ENCODE results near the gene PIGL. TPM values are rescaled to one million over a fixed set of nuclear protein-coding genes. Genes with fewer than 3 reads are reported as not detected.
A peak's percentile ranks its signal among the peaks of the same experiment; 100 is the strongest.

The PIGL gene
- total and polyA plus RNA-seq, 7 donors = 3.0 to 42.4 (median 24.2) TPM

- 93 to 96% methylated on average over 3 of the region's 3 CpGs for whole genome bisulfite sequencing, 2 donors
- Histone ChIP-seq H3K4me3 (no peak overlapping the region), H3K4me1 (peaks cover 0 to 12% (median 4%) of the 10 kb centered on the region in 4 donors), H3K27ac (no peak overlapping the region), H3K27me3 (no peaks in the 10 kb centered on the region), H3K36me3 (peaks cover 0 to 40% (median 1%) of the 10 kb centered on the region in 4 donors), H3K9me3 (no peaks in the 10 kb centered on the region)
- no peak for DNase-seq
- no peak for TF ChIP-seq CTCF (IDR thresholded peaks at IDR 0.05)
- TF ChIP-seq POLR2AphosphoS5 (IDR thresholded peaks at IDR 0.05) = no peak
- TF ChIP-seq POLR2A (IDR thresholded peaks at IDR 0.05) = no peak
- no peak for TF ChIP-seq EP300 (IDR thresholded peaks at IDR 0.05)
- intact Hi-C loops (cut with DNase I) = no loop called here
Observed at GRCh38 chr17:16327018-16327417, 110.0 kb downstream of the PIGL start.

GRCh38 chr17:16328997-16329396 is 112.0 kb downstream of the PIGL start:
- intact Hi-C loops (cut with DNase I) = no loop called here
- Histone ChIP-seq H3K4me1 (peaks cover 0 to 12% (median 4%) of the 10 kb centered on the region in 4 donors), H3K27ac (no peak overlapping the region), H3K36me3 (peaks cover 0 to 28% (median 1%) of the 10 kb centered on the region in 4 donors), H3K4me3 (no peak overlapping the region), H3K27me3 (no peaks in the 10 kb centered on the region), H3K9me3 (no peaks in the 10 kb centered on the region)
- TF ChIP-seq CTCF (IDR thresholded peaks at IDR 0.05) = no peak
- no peak for TF ChIP-seq EP300 (IDR thresholded peaks at IDR 0.05)
- TF ChIP-seq POLR2A (IDR thresholded peaks at IDR 0.05) = no peak
- no peak for TF ChIP-seq POLR2AphosphoS5 (IDR thresholded peaks at IDR 0.05)
- DNase-seq = no peak
- WGBS, 2 donors = 7 to 36% methylated on average over 1 of the region's 1 CpG

- 18 to 54% methylated on average over 11 of the region's 11 CpGs for WGBS, 2 donors
- Histone ChIP-seq H3K4me3 (peak overlapping the region in 1 of 4 donors; percentile 7), H3K27ac (no peak overlapping the region), H3K4me1 (peaks cover 0 to 12% (median 4%) of the 10 kb centered on the region in 4 donors), H3K9me3 (no peaks in the 10 kb centered on the region), H3K36me3 (peaks cover 0 to 24% (median 1%) of the 10 kb centered on the region in 4 donors), H3K27me3 (no peaks in the 10 kb centered on the region)
- intact Hi-C loops (cut with DNase I) = no loop called here
- no peak for DNase-seq
- TF ChIP-seq POLR2AphosphoS5 (IDR thresholded peaks at IDR 0.05) (no peak), EP300 (IDR thresholded peaks at IDR 0.05) (no peak), CTCF (IDR thresholded peaks at IDR 0.05) (no peak), POLR2A (IDR thresholded peaks at IDR 0.05) (no peak)
Observed at GRCh38 chr17:16329519-16330271, 112.7 kb downstream of the PIGL start.

- WGBS, 2 donors = 93 to 94% methylated on average over 3 of the region's 3 CpGs
- peaks cover 0 to 10% (median 3%) of the 10 kb centered on the region in 4 donors for H3K36me3 ChIP-seq
- no peak overlapping the region for H3K4me3 ChIP-seq
- TF ChIP-seq POLR2AphosphoS5 (IDR thresholded peaks at IDR 0.05) (no peak), POLR2A (IDR thresholded peaks at IDR 0.05) (no peak), CTCF (IDR thresholded peaks at IDR 0.05) (no peak), EP300 (IDR thresholded peaks at IDR 0.05) (no peak)
- no peak overlapping the region for H3K27ac ChIP-seq
- DNase-seq = no peak
- H3K9me3 ChIP-seq = no peaks in the 10 kb centered on the region
- no peaks in the 10 kb centered on the region for H3K27me3 ChIP-seq
- intact Hi-C loops (cut with DNase I) = no loop called here
- no peaks in the 10 kb centered on the region for H3K4me1 ChIP-seq
Observed at GRCh38 chr17:16338391-16338790, 121.4 kb downstream of the PIGL start.

Measured in sigmoid colon (tissue), 7 donors.